HepG2 (cell line): ENCODE results near the gene ANKRD53. TPM values are rescaled to one million over a fixed set of nuclear protein-coding genes. Genes with fewer than 3 reads are reported as not detected.

Experiments used
- CAMTA2 ChIP-seq: sonication (generic); formaldehyde crosslinking; IDR thresholded peaks from 2 replicates; pipeline ENCODE4 v1.4.0; 2020; ENCODE audit warnings: mild to moderate bottlenecking, missing genetic modification reagents, borderline replicate concordance
- JUNB ChIP-seq: sonication (generic); formaldehyde crosslinking; IDR thresholded peaks from 2 replicates; pipeline ENCODE4 v1.8.0; 2022; ENCODE audit warnings: missing genetic modification reagents, mild to moderate bottlenecking, borderline replicate concordance
- MAZ ChIP-seq, 2 experiments: sonication (generic) in 1 of 2; formaldehyde crosslinking in 1 of 2; IDR thresholded peaks; 2 replicates each; pipeline versions ENCODE4 v1.5.0 to v1.6.1; 2012 to 2020; ENCODE audit warnings: low read depth in 2 of 2, mild to moderate bottlenecking in 2 of 2, borderline replicate concordance in 1 of 2, improper control_type of control experiment in 1 of 2, low read length in 1 of 2, missing genetic modification reagents in 1 of 2, moderate library complexity in 1 of 2
- POLR2G ChIP-seq: fragments of 200-400 bp; formaldehyde crosslinking; IDR thresholded peaks from 2 replicates; pipeline ENCODE4 v1.6.1; 2018; ENCODE audit warnings: mild to moderate bottlenecking, low read depth, low read length, moderate library complexity
- REPIN1 ChIP-seq: sonication (generic); formaldehyde crosslinking; IDR thresholded peaks from 2 replicates; pipeline ENCODE4 v1.8.0; 2022; ENCODE audit warnings: missing genetic modification reagents, low read depth, mild to moderate bottlenecking, borderline replicate concordance
- RFX5 ChIP-seq: IDR thresholded peaks from 2 replicates; pipeline ENCODE4 v1.6.1; 2011; ENCODE audit warnings: low read depth, low read length, improper control_type of control experiment
- SAP130 ChIP-seq: IDR thresholded peaks from 2 replicates; pipeline ENCODE4 v1.6.1; 2016; ENCODE audit warnings: low read depth
- TAF15 ChIP-seq: fragments of 200-400 bp; formaldehyde crosslinking; IDR thresholded peaks from one replicate; pipeline ENCODE4 v1.6.1; 2018; ENCODE audit warnings: mild to moderate bottlenecking, low read depth, low read length; ENCODE audit not compliant: poor library complexity, severe bottlenecking
- TBX3 ChIP-seq: fragments of 450-650 bp; IDR thresholded peaks from 2 replicates; pipeline ENCODE4 v1.6.1; 2017; ENCODE audit warnings: antibody characterized with exemption, mild to moderate bottlenecking, inconsistent platforms, borderline replicate concordance
- TIGD3 ChIP-seq: sonication (generic); formaldehyde crosslinking; IDR thresholded peaks from 2 replicates; pipeline ENCODE4 v1.5.1; 2020; ENCODE audit warnings: mild to moderate bottlenecking, missing genetic modification reagents, borderline replicate concordance
- TRAFD1 ChIP-seq: sonication (generic); formaldehyde crosslinking; IDR thresholded peaks from 2 replicates; pipeline ENCODE4 v1.5.1; 2020; ENCODE audit warnings: missing genetic modification reagents, mild to moderate bottlenecking, borderline replicate concordance
- ZBTB7B ChIP-seq: sonication (generic); formaldehyde crosslinking; IDR thresholded peaks from 2 replicates; pipeline ENCODE4 v1.4.0; 2020; ENCODE audit warnings: missing genetic modification reagents
- ZNF275 ChIP-seq: sonication (generic); formaldehyde crosslinking; IDR thresholded peaks from 2 replicates; pipeline ENCODE4 v1.8.0; 2022; ENCODE audit warnings: missing genetic modification reagents, mild to moderate bottlenecking, inconsistent platforms, borderline replicate concordance
- ZNF329 ChIP-seq: sonication (generic); formaldehyde crosslinking; IDR thresholded peaks from 2 replicates; pipeline ENCODE4 v1.9.0; 2021; ENCODE audit warnings: low read depth, mild to moderate bottlenecking, missing genetic modification reagents
- ZNF570 ChIP-seq: sonication (generic); formaldehyde crosslinking; IDR thresholded peaks from 2 replicates; pipeline ENCODE4 v1.4.0; 2020; ENCODE audit warnings: mild to moderate bottlenecking, missing genetic modification reagents, borderline replicate concordance
- ZNF589 ChIP-seq: sonication (generic); formaldehyde crosslinking; conservative IDR thresholded peaks from 2 replicates; pipeline ENCODE4 v1.8.0; 2022; ENCODE audit warnings: mild to moderate bottlenecking, moderate library complexity, missing genetic modification reagents
- ZNF678 ChIP-seq: sonication (generic); formaldehyde crosslinking; IDR thresholded peaks from 2 replicates; pipeline ENCODE4 v1.4.0; 2020; ENCODE audit warnings: mild to moderate bottlenecking, missing genetic modification reagents
- ZNF724P ChIP-seq: sonication (generic); formaldehyde crosslinking; IDR thresholded peaks from 2 replicates; pipeline ENCODE4 v1.8.0; 2022; ENCODE audit warnings: missing genetic modification reagents, borderline replicate concordance
- polyA plus RNA-seq, 8 experiments: library from polyadenylated mRNA; depleted of rRNA in 3 of 8; stranded (reverse) in 7 of 8; unstranded in 1 of 8; fragments of >200 nt; fragmentation: Illumina TruSeq in 4 of 8; extraction: Trizol in 4 of 8; gene quantifications; 2 replicates each; pipeline versions ENCODE4 v1.2.1 to v1.2.3, GENCODE V29; 2011 to 2016; ENCODE audit warnings: low read depth in 4 of 8, missing spikeins in 1 of 8, mixed read lengths in 1 of 8; ENCODE audit not compliant: insufficient read depth in 1 of 8
- total RNA-seq, 5 experiments: library from RNA; depleted of rRNA; stranded (reverse); fragments of >200 nt; fragmentation: Illumina TruSeq; extraction: Trizol; gene quantifications; 2 replicates each; pipeline ENCODE4 v1.2.3, GENCODE V29; 2016; ENCODE audit warnings: low read depth in 1 of 5
- TF ChIP-seq, protein P1 (sequence below), 2 experiments: sonication (generic) in 1 of 2; formaldehyde crosslinking in 1 of 2; IDR thresholded peaks; 2 replicates each; pipeline versions ENCODE4 v1.4.0 to v1.6.1; 2018 to 2020; ENCODE audit warnings: missing genetic modification reagents in 2 of 2, borderline replicate concordance in 1 of 2, low read depth in 1 of 2, mild to moderate bottlenecking in 1 of 2, missing biosample characterization in 1 of 2
- TF ChIP-seq, protein P2 (sequence below): sonication (generic); formaldehyde crosslinking; IDR thresholded peaks from 2 replicates; pipeline ENCODE4 v1.8.1; 2023; ENCODE audit warnings: mild to moderate bottlenecking, moderate library complexity, missing genetic modification reagents

ANKRD53 gene
- total and polyA plus RNA-seq, 2 of the 13 experiments (the other 11 are each of a cell fraction or from before 2014, with no cell fraction given), result 0.15 TPM; not detected in 1

DNA sequence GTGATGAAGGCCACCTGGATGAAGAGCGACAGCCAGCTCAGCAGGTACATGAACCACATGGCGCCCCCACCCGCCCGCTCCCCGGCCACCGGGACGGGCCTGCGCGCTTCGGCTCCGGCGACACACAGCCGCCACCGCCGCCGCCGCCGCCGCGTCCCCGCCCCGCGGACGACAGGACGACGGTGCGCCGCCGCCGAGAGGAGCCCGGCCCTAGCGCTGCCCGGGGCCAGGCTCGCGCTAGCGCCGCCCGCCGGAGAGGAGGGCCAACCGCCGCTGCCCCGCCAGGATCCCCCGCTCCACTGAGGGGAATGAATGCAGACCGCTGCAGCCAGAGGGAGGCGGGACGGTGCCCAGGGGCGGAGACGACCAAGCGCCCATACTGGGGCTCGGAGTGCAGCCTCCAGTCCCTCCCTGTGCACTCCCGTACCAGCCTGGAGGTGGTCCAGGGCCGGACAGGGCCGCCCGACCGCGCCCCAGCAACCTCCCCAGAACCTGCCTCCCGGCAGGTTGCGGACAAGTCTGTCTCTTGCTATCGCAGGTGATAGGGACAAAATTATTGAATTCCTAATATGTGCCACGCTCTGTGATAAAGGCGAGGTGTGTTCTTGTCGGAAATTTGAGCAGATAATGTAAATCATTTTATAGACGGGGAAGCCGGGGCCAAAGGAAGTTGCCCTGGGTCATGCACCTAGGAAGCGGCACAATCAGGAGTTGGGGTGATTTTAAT lies 16.4 kb downstream of the ANKRD53 start, which contains the start of gene TEX261 (continued):
- TF ChIP-seq CAMTA2 (CRISPR knock-in tag) (no peak; the same call in none of the 2 replicates), ZNF275 (no peak), POLR2G (peak; percentile 66), REPIN1 (CRISPR knock-in tag) (peak; percentile 76; the same call in 1 of the 2 replicates), JUNB (CRISPR knock-in tag) (no peak), TIGD3 (no peak), ZNF589 (CRISPR knock-in tag) (0 out of 2 replicates have a peak, but pooled peaks have one; percentile 3), TBX3 (no peak), MAZ (IDR thresholded peaks at IDR 0.05; ENCODE audit: borderline replicate concordance, low read depth, low read length) (peak; percentile 67; the same call in 1 of the 2 replicates), MAZ (CRISPR knock-in tag; IDR thresholded peaks at IDR 0.05; ENCODE audit: low read depth) (peak; percentile 95), ZNF678 (CRISPR knock-in tag) (no peak; the same call in 1 of the 2 replicates), TRAFD1 (CRISPR knock-in tag) (no peak), RFX5 (no peak), ZNF570 (CRISPR knock-in tag) (no peak), ZNF329 (CRISPR knock-in tag) (0 out of 2 replicates have a peak, but pooled peaks have one; percentile 26), SAP130 (CRISPR knock-in tag) (peak; percentile 78), TAF15 (no peak), ZBTB7B (0 out of 2 replicates have a peak, but pooled peaks have one; percentile 42), ZNF724P (CRISPR knock-in tag) (no peak)
- TF ChIP-seq, protein P1, sequence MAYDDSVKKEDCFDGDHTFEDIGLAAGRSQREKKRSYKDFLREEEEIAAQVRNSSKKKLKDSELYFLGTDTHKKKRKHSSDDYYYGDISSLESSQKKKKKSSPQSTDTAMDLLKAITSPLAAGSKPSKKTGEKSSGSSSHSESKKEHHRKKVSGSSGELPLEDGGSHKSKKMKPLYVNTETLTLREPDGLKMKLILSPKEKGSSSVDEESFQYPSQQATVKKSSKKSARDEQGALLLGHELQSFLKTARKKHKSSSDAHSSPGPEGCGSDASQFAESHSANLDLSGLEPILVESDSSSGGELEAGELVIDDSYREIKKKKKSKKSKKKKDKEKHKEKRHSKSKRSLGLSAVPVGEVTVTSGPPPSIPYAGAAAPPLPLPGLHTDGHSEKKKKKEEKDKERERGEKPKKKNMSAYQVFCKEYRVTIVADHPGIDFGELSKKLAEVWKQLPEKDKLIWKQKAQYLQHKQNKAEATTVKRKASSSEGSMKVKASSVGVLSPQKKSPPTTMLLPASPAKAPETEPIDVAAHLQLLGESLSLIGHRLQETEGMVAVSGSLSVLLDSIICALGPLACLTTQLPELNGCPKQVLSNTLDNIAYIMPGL (CRISPR knock-in tag; IDR thresholded peaks at IDR 0.05; ENCODE audit: borderline replicate concordance in 1 of 2, low read depth in 1 of 2), result peak; percentile 90 to 98
- TF ChIP-seq, protein P2, sequence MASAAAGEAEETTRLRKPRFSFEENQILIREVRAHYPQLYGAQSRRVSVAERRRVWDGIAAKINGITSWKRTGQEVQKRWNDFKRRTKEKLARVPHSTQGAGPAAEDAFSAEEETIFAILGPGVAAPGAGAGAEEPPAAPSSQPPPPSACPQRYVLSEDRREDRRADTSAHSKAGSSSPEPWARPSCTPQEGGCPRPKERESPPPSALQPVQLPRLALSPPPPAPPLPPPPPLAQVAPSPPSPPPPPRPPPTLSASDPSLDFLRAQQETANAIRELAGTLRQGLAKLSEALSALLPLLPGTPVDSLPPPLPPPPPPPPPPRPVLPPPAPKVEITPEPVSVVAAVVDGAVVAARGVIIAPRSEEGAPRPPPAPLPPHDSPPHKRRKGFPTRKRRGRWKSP, result peak; percentile 58
